Measurements from ENCODE around the gene CBLC.
A peak's percentile ranks its signal among the peaks of the same experiment; 100 is the strongest.

The CBLC gene

GRCh38 chr19:44777715-44778347 lies at the start of gene CBLC:
TSS of gene CBLC (plus strand) at chr19:44777890. CDS start at chr19:44777932, 42 bp downstream.
- peak; percentile 87 to 96 for DNase-seq

GRCh38 chr19:44728178-44728577 lies 49.5 kb upstream of the CBLC start:
- DNase-seq: no peak

- no peak for DNase-seq
Observed at GRCh38 chr19:44729516-44730033, 48.1 kb upstream of the CBLC start.

- peak in 1 of 2 experiments; percentile 29 for DNase-seq
Observed at GRCh38 chr19:44731081-44731480, 46.6 kb upstream of the CBLC start.

- DNase-seq: no peak
Observed at GRCh38 chr19:44731622-44732021, 46.1 kb upstream of the CBLC start.

- no peak for DNase-seq
Observed at GRCh38 chr19:44732235-44733014, 45.3 kb upstream of the CBLC start.

- DNase-seq: no peak
Observed at GRCh38 chr19:44734357-44734756, 43.3 kb upstream of the CBLC start.

- DNase-seq: no peak
Observed at GRCh38 chr19:44735011-44735410, 42.7 kb upstream of the CBLC start.

GRCh38 chr19:44737238-44738071 lies 40.2 kb upstream of the CBLC start:
- no peak for DNase-seq

- no peak for DNase-seq
Observed at GRCh38 chr19:44738136-44738535, 39.6 kb upstream of the CBLC start.

GRCh38 chr19:44738603-44739558 lies 38.8 kb upstream of the CBLC start:
- no peak for DNase-seq

GRCh38 chr19:44740351-44740824 lies 37.3 kb upstream of the CBLC start:
- DNase-seq: no peak

- DNase-seq: no peak
Observed at GRCh38 chr19:44741258-44741731, 36.4 kb upstream of the CBLC start.

GRCh38 chr19:44741841-44742329 lies 35.8 kb upstream of the CBLC start:
- no peak for DNase-seq

- DNase-seq: no peak
Observed at GRCh38 chr19:44742330-44743061, 35.2 kb upstream of the CBLC start.

- DNase-seq: no peak
Observed at GRCh38 chr19:44744871-44745332, 32.8 kb upstream of the CBLC start.

GRCh38 chr19:44745341-44745831 lies 32.3 kb upstream of the CBLC start:
- DNase-seq: no peak

GRCh38 chr19:44745887-44746600 lies 31.6 kb upstream of the CBLC start:
- no peak for DNase-seq

- DNase-seq: no peak
Observed at GRCh38 chr19:44746616-44746945, 31.1 kb upstream of the CBLC start.

Data from NCI-H526 (cell line).